HL-60 (cell line): Measurements from ENCODE around the gene SPAG4.

Experiments
- CTCF ChIP-seq: IDR thresholded peaks from one replicate; pipeline ENCODE4 v1.5.1; 2011; ENCODE audit warnings: low read length, control low read depth, inconsistent platforms; ENCODE audit not compliant: insufficient read depth
- POLR2AphosphoS5 ChIP-seq: IDR thresholded peaks from 2 replicates; pipeline ENCODE4 v1.6.1; 2012; ENCODE audit warnings: low read depth

DNA sequence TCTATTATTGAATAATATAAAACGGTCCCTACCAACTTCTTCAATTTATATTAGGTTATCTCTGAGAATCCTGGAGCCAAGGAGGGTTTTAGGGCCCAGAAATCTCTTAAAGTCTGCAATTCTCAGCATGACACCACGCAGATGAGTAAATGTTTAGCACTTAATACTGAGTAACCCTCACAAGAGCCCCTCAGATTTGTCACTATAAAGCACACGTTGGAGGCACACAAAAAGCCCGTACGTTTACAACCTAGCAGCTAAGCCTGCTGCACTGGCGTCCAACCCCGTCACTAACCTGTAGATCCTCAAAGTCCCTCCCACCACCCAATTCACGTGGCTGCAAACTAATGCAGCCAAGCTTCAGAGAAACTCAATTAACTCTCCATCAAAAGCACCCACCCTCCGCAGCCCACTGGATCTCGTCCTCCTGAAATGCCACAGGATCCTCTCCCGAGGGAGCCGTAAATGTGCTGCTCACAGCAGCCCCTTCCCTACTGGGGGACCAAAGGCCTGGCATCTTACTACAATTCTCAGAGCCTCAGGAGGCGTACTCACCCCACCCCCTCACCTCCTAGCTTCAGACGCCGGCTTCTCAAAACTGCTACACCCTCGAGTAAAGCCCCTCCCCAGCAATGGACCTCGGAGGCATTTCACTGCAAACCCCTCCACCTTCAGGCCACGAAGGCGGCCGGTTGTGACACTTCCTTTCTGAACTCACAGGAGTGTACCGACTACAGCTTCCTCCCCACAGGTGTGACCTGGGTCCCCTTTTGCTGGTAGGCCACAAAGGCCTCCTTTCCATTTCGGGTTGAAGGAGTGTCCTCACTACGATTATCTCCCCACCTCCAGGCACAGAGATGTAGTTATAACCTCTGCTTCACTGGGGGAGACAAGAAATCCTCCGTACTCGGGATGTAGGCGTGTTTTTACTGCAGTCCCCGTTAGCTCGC is 48.2 kb downstream of the SPAG4 start:
- TF ChIP-seq CTCF (no peak), POLR2AphosphoS5 (no peak)
